SH-SY5Y (cell line): ENCODE results near the gene SAMD4B.

Experiments
- GATA2 ChIP-seq: IDR thresholded peaks from 2 replicates; pipeline ENCODE4 v1.6.1; 2011; ENCODE audit warnings: mild to moderate bottlenecking, low read depth, low read length
- GATA3 ChIP-seq: IDR thresholded peaks from 2 replicates; pipeline ENCODE4 v1.6.1; 2011; ENCODE audit warnings: low read depth, mild to moderate bottlenecking, low read length, moderate library complexity

Gene SAMD4B, protein sequence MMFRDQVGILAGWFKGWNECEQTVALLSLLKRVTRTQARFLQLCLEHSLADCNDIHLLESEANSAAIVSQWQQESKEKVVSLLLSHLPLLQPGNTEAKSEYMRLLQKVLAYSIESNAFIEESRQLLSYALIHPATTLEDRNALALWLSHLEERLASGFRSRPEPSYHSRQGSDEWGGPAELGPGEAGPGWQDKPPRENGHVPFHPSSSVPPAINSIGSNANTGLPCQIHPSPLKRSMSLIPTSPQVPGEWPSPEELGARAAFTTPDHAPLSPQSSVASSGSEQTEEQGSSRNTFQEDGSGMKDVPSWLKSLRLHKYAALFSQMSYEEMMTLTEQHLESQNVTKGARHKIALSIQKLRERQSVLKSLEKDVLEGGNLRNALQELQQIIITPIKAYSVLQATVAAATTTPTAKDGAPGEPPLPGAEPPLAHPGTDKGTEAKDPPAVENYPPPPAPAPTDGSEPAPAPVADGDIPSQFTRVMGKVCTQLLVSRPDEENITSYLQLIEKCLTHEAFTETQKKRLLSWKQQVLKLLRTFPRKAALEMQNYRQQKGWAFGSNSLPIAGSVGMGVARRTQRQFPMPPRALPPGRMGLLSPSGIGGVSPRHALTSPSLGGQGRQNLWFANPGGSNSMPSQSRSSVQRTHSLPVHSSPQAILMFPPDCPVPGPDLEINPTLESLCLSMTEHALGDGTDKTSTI

GRCh38 chr19:39341719-39342604 lies at the start of gene SAMD4B:
TSS of gene SAMD4B (plus strand) at chr19:39342421. CDS start at chr19:39356894, 14,473 bp downstream.
- TF ChIP-seq GATA2 (no peak), GATA3 (no peak)

GRCh38 chr19:39293394-39293793 lies 48.8 kb upstream of the SAMD4B start:
- TF ChIP-seq GATA3 (no peak), GATA2 (no peak)

GRCh38 chr19:39296055-39296645 lies 46.1 kb upstream of the SAMD4B start, which contains the start of gene IFNL1:
TSS of gene IFNL1 (plus strand) at chr19:39296407. CDS start at chr19:39296422, 15 bp downstream.
- TF ChIP-seq GATA3 (no peak), GATA2 (no peak)

DNA sequence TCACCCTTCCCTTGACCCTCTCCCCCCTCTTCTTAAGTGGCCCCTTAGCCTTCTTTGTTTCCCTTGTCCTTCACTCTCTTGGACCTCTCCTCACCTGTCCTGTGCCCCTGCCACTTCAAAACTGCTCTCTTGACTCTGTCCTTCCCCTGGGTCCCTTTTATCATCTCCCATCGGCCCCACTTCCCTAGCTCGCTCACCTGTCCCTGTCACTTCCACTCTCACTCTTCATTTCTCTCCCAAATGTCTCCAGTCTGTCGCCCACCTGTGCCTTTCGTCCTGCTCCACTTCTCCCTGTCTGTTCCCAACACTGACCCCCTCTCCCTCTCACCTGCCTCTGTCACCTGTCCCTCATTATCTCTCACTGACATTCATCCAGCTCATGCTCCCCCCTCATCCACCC lies 45.3 kb upstream of the SAMD4B start:
- TF ChIP-seq GATA3 (no peak), GATA2 (no peak)

- no peak for TF ChIP-seq GATA3
- TF ChIP-seq GATA2 = no peak
Observed at GRCh38 chr19:39297931-39298634, 44.1 kb upstream of the SAMD4B start.

GRCh38 chr19:39299404-39299803 lies 42.8 kb upstream of the SAMD4B start:
- TF ChIP-seq GATA2 (no peak), GATA3 (no peak)

- TF ChIP-seq GATA3 (no peak), GATA2 (no peak)
Observed at GRCh38 chr19:39299832-39300231, 42.4 kb upstream of the SAMD4B start.

DNA sequence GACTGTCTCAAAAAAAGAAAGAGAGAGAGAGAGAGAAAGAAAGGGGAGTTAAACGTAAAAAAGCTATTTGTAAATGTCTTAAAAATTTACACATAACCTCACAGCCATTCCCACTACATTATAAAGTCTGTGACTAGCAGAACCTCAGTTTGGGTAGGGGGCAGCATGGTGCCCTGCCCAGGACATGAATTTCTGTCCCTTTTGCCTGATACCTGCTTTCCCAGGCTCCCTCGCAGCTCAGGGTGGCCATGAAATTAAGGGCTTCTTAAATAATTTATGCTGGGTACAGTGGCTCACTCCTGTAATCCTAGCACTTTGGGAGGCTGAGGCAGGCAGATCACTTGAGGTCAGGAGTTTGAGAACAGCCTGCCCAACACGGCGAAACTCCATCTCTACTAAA lies 41.2 kb upstream of the SAMD4B start:
- TF ChIP-seq GATA2 (no peak), GATA3 (no peak)

DNA sequence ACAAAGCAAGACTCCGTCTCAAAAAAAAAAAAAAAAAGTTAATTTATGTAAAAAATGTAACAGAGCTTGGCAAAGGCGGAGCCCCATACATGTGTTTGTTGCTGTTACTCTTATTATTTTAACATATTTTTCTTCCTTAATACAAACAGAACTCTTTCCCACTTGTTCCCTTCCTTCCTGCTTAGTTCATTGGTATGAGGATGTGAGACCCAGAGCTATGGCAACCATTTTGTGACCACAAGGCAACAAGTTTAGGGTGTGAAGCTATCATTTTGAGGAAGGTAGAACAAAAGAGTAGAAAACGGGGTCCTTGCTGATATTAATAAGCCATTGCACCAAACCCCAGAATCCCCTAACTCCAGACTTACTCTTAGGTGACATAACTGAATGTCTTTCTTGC lies 40.7 kb upstream of the SAMD4B start:
- TF ChIP-seq GATA2 (no peak), GATA3 (no peak)

GRCh38 chr19:39303373-39304184 lies 38.6 kb upstream of the SAMD4B start:
- TF ChIP-seq GATA3 (no peak), GATA2 (no peak)

DNA sequence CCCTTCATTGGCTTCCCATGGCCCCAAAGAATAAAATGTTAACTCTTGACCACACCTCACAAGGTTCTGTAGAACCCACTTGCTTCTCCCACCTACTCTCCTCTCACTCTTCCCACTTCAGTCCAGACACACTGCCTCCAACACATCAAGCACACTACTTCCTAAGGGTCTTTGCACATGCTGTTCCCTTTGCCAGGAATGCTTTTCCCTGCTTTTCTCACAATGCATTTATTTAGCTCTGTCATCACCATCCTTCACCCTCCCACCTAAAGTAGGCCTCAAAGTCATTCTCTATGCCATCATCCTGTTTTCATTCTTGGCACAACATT lies 38.1 kb upstream of the SAMD4B start:
- TF ChIP-seq GATA3 (no peak), GATA2 (no peak)

- TF ChIP-seq GATA3 (no peak), GATA2 (no peak)
Observed at GRCh38 chr19:39304701-39305571, 37.3 kb upstream of the SAMD4B start.
